Measurements from ENCODE around the gene TFB1M.

- TF ChIP-seq YY1 (IDR thresholded peaks at IDR 0.05; ENCODE audit: insufficient read depth, insufficient read length) (no peak), SUZ12 (IDR thresholded peaks at IDR 0.05; ENCODE audit: extremely low read depth, insufficient read depth, insufficient read length) (no peak), ZNF274 (IDR thresholded peaks at IDR 0.05; ENCODE audit: low read depth, low read length) (no peak)
Measured at GRCh38 chr6:155234167-155234566, 80.1 kb downstream of the TFB1M start.
